ENCODE measurements around the gene RALGAPA1.
"Not testable (repeated sequence)": the region's sequence is repeated elsewhere in the genome, so short reads cannot be mapped to it uniquely, and the experiment has no call there.

The RALGAPA1 gene

DNA sequence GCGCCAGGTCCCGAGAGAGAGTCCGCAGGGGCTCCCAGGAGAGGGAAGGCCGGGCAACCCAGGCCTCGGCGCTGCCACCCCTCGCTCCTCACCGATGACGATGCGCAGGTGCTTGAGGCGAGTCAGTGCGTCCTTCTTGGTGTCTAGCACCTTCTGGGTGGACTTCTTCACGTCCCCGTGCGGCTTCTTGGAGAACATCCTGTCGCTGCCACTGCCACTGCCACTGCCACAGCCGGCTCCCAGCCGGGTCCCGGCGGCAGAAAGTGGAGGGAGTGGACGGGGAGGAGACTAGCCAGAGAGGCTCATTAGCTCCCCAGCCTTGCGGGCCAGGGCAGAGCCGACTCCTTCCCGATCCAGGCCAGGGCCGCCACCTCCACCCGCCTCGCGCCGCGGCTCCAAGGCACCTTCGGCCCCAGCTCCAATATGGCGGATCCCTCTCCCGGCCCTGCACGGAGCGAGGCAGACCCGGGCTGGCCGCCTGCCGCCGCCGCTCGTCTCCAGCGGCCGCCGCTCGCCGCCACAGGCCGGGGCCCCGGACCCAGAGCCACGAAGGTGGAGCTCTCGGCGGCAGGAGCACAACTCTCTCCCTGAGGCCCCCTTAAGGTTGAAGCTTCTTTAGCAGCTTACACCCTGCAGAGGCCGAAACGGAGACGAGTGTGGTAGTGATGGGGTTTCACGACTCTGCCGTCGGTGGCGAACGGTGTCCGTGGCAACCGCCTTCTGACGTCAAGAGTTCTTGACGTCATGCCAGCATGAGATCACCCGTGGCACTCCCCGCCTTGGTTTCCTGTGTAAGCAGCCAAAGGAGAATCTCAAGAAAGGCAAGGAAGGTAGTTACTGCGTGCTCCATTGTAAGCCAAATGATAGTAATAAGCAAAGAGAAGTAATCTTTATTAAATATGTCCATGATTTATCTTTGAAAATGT is at the start of gene RALGAPA1:
Gene RALGAPA1 (minus strand): TSS at position 658 of the 926 bp plus-strand sequence. CDS start 460 bp downstream, at position 198.
- Mint-ChIP-seq H3K4me3 (peak within 1 kb of the TSS; percentile 90), H3K4me1 (peaks cover 34% of the 10 kb centered on the region), H3K27ac (ENCODE audit: low read depth) (peak within 1 kb of the TSS; percentile 100), H3K36me3 (ENCODE audit: insufficient read depth) (peaks cover 19% of the 10 kb centered on the region)
- peak; percentile 91 to 96 for DNase-seq (ENCODE audit: low spot score in 2 of 2)
- not testable (repeated sequence) for H3K27me3 Mint-ChIP-seq, H3K9me3 Mint-ChIP-seq
- peak; percentile 92 for ATAC-seq (replicated peaks; ENCODE audit: extremely low read depth, poor library complexity, severe bottlenecking)

DNA sequence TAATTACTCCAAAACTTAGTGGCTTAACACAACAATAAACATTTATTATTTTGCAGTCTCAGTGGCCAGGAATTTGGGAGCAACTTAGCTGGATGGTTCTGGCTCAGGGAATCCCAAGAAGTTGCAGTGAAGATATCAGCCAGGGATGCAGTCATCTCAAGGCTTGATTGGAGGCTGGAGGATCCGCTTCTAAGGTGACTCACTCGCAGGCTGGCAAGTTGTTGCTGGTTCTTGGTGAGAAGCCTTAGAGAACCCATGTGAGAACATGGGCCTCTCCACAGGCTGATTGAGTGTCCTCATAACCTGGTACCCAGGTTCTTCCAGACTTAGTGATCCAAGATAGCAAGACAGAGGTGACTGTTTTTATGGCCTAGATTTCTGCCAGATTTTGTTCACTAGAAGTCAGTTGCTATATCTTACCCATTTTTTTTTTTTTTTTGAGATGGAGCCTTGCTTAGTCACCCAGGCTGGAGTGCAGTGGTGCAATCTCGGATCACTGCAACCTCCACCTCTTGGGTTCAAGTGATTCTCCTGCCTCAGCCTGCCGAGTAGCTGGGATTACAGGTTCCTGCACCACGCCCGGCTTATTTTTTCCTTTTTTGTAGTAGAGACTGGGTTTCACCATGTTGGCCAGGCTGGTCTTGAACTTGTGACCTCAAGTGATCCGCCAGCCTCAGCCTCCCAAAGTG is 49.6 kb upstream of the RALGAPA1 start:
- DNase-seq (ENCODE audit: low spot score in 2 of 2) (no peak), ATAC-seq (replicated peaks; ENCODE audit: extremely low read depth, poor library complexity, severe bottlenecking) (no peak)
- H3K27me3 Mint-ChIP-seq: no peaks in the 10 kb centered on the region
- no peaks in the 10 kb centered on the region for H3K9me3 Mint-ChIP-seq
- no peak overlapping the region for H3K27ac Mint-ChIP-seq (ENCODE audit: low read depth)
- no peak overlapping the region for H3K4me3 Mint-ChIP-seq
- H3K36me3 Mint-ChIP-seq (ENCODE audit: insufficient read depth): peaks cover 22% of the 10 kb centered on the region
- no peaks in the 10 kb centered on the region for H3K4me1 Mint-ChIP-seq

DNA sequence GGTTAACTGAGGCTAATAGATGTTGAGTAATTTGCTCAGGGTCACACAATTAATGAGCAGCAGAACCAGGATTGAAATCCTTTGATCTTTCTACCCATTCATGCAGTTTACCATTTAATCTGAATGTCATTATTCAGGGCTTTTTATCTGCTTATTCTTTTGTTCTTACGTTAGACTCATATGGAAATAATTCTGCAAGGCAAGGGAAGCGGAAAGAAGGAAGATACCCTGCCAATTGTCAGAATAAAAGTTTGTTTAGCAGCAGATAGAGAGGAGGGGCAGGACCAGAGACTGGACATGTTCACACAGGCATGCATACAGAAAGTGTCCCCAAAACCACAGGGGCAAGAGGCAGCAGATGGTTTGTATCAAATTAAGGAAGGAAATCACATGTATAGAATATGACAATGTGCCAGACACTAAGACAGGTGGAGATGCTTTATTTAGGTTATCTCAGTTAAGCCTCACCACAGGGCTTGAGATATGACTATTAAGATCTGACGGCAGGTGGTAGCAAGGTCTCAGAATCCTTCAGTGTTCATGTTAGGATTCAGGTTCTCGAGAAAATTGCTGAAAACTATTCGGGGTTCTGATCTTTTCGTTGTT is 46.9 kb upstream of the RALGAPA1 start:
- H3K9me3 Mint-ChIP-seq: no peaks in the 10 kb centered on the region
- no peak overlapping the region for H3K4me3 Mint-ChIP-seq
- no peaks in the 10 kb centered on the region for H3K27me3 Mint-ChIP-seq
- peaks cover 17% of the 10 kb centered on the region for H3K36me3 Mint-ChIP-seq (ENCODE audit: insufficient read depth)
- DNase-seq (ENCODE audit: low spot score in 2 of 2): no peak
- ATAC-seq (replicated peaks; ENCODE audit: extremely low read depth, poor library complexity, severe bottlenecking): no peak
- no peak overlapping the region for H3K27ac Mint-ChIP-seq (ENCODE audit: low read depth)
- H3K4me1 Mint-ChIP-seq: no peaks in the 10 kb centered on the region

DNA sequence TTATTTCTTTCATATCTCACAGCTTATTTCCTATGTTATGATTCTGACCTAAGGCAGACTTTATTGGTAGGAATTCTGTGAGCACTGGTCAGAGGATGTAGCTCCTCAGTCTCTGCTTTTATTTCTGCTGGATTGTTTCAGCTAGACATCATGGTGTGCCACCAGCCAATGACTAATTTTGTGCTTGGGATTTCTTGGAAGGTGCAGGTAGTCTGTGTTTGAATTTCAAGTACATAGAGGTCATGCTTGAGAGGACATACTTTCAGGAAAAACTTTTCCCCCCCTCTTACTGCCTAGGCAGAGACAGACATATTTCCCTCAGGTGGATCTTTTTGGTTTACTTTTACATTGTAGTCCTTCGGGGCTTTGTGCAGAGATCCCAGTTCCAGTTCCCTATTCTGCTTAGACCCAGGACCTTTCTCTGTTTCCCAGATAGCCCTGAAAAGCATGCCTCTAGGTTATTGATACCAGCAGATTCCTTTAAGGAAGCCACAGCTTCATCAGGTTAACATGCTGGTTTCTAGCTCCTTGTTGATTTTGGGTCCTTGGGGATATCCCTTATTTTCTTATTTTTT is 45.7 kb upstream of the RALGAPA1 start:
- H3K4me3 Mint-ChIP-seq: no peak overlapping the region
- no peak overlapping the region for H3K27ac Mint-ChIP-seq (ENCODE audit: low read depth)

DNA sequence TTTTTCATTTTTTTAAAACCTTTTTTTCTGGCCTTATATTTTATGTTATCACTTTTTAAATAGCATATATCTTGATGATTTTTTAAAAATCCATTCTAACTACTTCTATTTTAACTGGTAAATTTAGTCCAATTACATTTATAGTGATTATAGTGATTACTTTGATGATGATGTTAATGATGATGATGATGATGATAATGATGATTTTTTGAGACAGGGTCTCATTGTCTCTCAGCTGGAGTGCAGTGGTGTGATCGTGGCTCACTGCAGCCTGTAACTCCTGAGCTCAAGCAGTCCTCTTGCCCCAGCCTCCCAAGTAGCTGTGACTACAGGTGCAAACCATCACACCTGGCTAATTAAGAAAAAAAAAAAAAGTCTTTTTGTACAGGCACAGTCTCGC is 44.1 kb upstream of the RALGAPA1 start:
- H3K4me3 Mint-ChIP-seq: no peak overlapping the region

More for the DNA sequence above, 45.7 kb upstream of the RALGAPA1 start:
- Mint-ChIP-seq H3K4me1 (no peaks in the 10 kb centered on the region), H3K27me3 (no peaks in the 10 kb centered on the region), H3K9me3 (no peaks in the 10 kb centered on the region), H3K36me3 (ENCODE audit: insufficient read depth) (peaks cover 14% of the 10 kb centered on the region)
- ATAC-seq (replicated peaks; ENCODE audit: extremely low read depth, poor library complexity, severe bottlenecking) (no peak), DNase-seq (ENCODE audit: low spot score in 2 of 2) (no peak)

DNA sequence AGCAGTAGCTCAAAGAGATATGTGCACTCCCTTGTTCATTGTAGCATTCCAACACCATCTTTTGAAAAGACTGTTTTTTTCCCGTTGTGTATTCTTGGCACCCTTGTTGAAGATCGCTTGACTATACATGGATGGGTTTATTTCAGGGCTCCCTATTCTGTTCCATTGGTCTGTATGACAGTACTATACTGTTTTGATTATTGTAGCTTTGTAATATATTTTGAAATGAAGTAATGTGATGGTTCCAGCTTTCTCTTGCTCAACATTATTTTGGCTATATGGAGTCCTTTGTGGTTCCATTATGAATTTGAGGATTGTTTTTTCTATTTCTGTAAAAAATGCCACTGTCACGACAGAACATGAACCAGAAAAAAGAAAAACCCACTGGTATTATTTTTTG is 42.7 kb upstream of the RALGAPA1 start:
- DNase-seq (ENCODE audit: low spot score in 2 of 2) (no peak), ATAC-seq (replicated peaks; ENCODE audit: extremely low read depth, poor library complexity, severe bottlenecking) (no peak)
- H3K9me3 Mint-ChIP-seq: no peaks in the 10 kb centered on the region
- no peaks in the 10 kb centered on the region for H3K4me1 Mint-ChIP-seq
- H3K27ac Mint-ChIP-seq (ENCODE audit: low read depth): no peak overlapping the region
- H3K4me3 Mint-ChIP-seq: no peak overlapping the region
- H3K27me3 Mint-ChIP-seq: no peaks in the 10 kb centered on the region
- H3K36me3 Mint-ChIP-seq (ENCODE audit: insufficient read depth): peaks cover 7% of the 10 kb centered on the region

More for the DNA sequence above, 44.1 kb upstream of the RALGAPA1 start:
- Mint-ChIP-seq H3K9me3 (no peaks in the 10 kb centered on the region), H3K36me3 (ENCODE audit: insufficient read depth) (peaks cover 10% of the 10 kb centered on the region), H3K27me3 (no peaks in the 10 kb centered on the region), H3K4me1 (no peaks in the 10 kb centered on the region), H3K27ac (ENCODE audit: low read depth) (no peak overlapping the region)
- no peak for ATAC-seq (replicated peaks; ENCODE audit: extremely low read depth, poor library complexity, severe bottlenecking)
- no peak for DNase-seq (ENCODE audit: low spot score in 2 of 2)

DNA sequence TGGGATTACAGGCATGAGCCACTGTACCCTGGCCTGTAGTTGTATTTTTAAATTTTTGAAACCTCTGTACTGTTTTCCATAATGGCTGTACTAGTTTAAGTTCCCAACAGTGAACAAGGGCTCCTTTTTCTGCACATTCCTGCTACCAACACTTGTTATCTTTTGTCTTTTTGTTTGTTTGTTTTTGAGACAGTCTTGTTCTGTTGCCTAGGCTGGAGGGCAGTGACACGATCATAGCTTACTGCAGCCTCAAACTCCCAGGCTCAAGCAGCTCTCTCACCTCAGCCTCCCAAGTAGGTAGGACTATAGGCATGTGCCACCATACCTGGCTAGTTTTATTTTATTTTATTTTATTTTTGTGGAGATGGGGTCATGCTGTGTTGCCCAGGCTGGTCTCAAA is 40.0 kb upstream of the RALGAPA1 start:
- Mint-ChIP-seq H3K27me3 (no peaks in the 10 kb centered on the region), H3K4me3 (no peak overlapping the region), H3K36me3 (ENCODE audit: insufficient read depth) (peaks cover 11% of the 10 kb centered on the region), H3K27ac (ENCODE audit: low read depth) (no peak overlapping the region), H3K9me3 (no peaks in the 10 kb centered on the region), H3K4me1 (no peaks in the 10 kb centered on the region)
- no peak for ATAC-seq (replicated peaks; ENCODE audit: extremely low read depth, poor library complexity, severe bottlenecking)
- DNase-seq (ENCODE audit: low spot score in 2 of 2): no peak

DNA sequence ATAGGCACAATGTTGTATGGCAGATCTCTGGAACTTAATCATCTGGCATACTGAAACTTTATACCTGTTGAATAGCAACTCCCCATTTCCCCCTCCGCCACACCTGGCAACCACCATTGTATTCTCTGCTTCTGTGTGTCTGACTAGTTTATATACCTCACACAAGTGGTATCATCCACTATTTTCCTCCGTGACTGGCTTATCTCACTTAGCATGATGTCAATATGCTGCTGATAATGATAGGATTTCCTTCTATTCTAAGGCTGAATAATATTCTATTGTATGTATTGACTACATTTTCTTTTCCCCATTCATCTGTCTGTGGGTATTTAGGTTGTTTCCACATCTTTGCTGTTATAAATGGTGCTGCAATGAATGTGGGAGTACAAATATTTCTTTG is 38.5 kb upstream of the RALGAPA1 start:
- Mint-ChIP-seq H3K36me3 (ENCODE audit: insufficient read depth) (peaks cover 13% of the 10 kb centered on the region), H3K27ac (ENCODE audit: low read depth) (no peak overlapping the region), H3K4me1 (no peaks in the 10 kb centered on the region)

DNA sequence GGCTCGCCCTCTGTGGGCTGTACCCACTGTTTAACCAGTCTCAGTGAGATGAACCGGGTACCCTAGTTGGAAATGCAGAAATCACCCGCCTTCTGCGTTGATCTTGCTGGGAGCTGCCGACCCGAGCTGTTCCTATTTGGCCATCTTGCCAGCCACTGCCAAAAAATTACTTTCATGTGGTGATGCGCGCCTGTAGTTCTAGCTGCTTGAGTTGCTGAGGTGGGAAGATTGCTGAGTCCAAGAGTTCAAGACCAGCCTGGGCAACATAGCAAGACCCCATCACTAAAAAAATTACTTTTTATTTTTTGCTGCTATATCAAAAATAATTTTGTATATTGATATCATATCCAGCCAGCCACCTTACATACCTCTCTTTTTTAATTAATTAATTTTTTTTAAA is 35.4 kb upstream of the RALGAPA1 start:
- Mint-ChIP-seq H3K27ac (ENCODE audit: low read depth) (no peak overlapping the region), H3K27me3 (no peaks in the 10 kb centered on the region), H3K4me1 (no peaks in the 10 kb centered on the region), H3K36me3 (ENCODE audit: insufficient read depth) (peaks cover 20% of the 10 kb centered on the region), H3K9me3 (peaks cover 19% of the 10 kb centered on the region), H3K4me3 (no peak overlapping the region)
- DNase-seq (ENCODE audit: low spot score in 2 of 2) (no peak), ATAC-seq (replicated peaks; ENCODE audit: extremely low read depth, poor library complexity, severe bottlenecking) (no peak)

More for the DNA sequence above, 38.5 kb upstream of the RALGAPA1 start:
- Mint-ChIP-seq H3K9me3 (peaks cover 4% of the 10 kb centered on the region), H3K4me3 (no peak overlapping the region), H3K27me3 (no peaks in the 10 kb centered on the region)
- ATAC-seq (replicated peaks; ENCODE audit: extremely low read depth, poor library complexity, severe bottlenecking) (no peak), DNase-seq (ENCODE audit: low spot score in 2 of 2) (no peak)

DNA sequence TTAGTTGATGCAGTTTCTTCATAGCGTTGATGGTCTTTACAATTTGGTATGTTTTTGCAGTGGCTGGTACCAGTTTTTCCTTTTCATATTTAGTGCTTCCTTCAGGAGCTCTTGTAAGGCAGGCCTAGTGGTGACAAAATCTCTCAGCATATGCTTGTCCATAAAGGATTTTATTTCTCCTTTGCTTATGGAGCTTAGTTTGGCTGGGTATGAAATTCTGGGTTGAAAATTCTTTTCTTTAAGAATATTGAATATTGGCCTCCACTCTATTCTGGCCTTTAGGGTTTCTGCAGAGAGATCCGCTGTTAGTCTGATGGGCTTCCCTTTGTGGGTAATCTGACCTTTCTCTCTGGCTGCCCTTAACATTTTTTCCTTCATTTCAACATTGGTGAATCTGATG is 33.1 kb upstream of the RALGAPA1 start:
- ATAC-seq (replicated peaks; ENCODE audit: extremely low read depth, poor library complexity, severe bottlenecking): not testable (repeated sequence)
- peaks cover 26% of the 10 kb centered on the region for H3K36me3 Mint-ChIP-seq (ENCODE audit: insufficient read depth)

DNA sequence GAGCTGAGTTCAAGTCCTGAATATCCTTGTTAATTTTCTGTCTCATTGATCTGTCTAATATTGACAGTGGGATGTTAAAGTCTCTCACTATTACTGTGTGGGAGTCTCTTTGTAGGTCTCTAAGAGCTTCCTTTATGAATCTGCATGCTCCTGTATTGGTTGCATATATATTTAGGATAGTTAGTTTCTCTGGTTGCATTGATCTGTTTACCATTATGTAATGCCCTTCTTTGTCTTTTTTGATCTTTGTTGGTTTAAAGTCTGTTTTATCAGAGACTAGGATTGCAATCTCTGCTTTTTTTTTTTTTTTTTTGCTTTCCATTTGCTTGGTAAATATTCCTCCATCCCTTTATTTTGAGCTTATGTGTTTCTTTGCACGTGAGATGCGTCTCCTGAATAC is 32.6 kb upstream of the RALGAPA1 start:
- peaks cover 24% of the 10 kb centered on the region for H3K36me3 Mint-ChIP-seq (ENCODE audit: insufficient read depth)
- ATAC-seq (replicated peaks; ENCODE audit: extremely low read depth, poor library complexity, severe bottlenecking); H3K27ac Mint-ChIP-seq (ENCODE audit: low read depth); DNase-seq (ENCODE audit: low spot score in 2 of 2); H3K4me1 Mint-ChIP-seq; H3K4me3 Mint-ChIP-seq; H3K27me3 Mint-ChIP-seq: not testable (repeated sequence)
- H3K9me3 Mint-ChIP-seq: peaks cover 19% of the 10 kb centered on the region

More for the DNA sequence above, 33.1 kb upstream of the RALGAPA1 start:
- not testable (repeated sequence) for H3K4me1 Mint-ChIP-seq; H3K27ac Mint-ChIP-seq (ENCODE audit: low read depth); DNase-seq (ENCODE audit: low spot score in 2 of 2); H3K4me3 Mint-ChIP-seq; H3K27me3 Mint-ChIP-seq
- peaks cover 19% of the 10 kb centered on the region for H3K9me3 Mint-ChIP-seq

DNA sequence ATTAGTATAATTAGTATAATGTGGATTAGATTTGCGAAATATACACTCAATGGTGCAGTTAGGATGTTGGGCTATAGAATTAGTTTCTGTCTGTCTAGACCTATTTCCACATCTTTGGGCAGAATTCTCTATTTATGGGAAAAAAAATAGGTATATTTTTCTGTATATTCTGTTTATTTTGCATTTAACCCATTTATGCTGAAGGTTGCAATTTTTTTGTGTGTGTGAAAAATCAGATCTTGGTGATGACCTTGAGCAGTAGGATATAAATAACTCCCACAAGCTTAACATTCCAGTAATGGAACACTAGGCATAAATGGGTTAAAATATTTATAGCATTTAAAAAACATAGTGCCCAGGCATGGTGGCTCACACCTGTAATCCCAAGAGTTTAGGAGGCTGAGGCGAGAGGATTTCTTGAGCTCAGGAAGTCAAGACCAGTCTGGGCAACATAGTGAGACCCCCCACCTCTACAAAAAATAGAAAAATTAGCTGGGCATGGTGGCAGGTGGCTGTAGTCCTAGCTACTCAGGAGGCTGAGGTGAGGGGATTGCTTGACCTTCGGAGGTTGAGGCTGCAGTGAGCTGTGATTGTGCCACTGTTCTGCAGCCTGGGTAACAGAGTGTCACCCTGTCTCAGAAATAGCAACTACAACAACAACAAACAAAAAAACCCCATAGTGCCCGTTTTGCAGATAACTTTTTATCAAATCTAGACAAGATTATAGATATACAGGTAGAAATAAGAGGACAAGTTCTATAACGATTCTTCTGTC is 26.3 kb upstream of the RALGAPA1 start:
- Mint-ChIP-seq H3K4me1 (no peaks in the 10 kb centered on the region), H3K27ac (ENCODE audit: low read depth) (no peak overlapping the region), H3K36me3 (ENCODE audit: insufficient read depth) (peaks cover 15% of the 10 kb centered on the region), H3K9me3 (no peaks in the 10 kb centered on the region), H3K4me3 (no peak overlapping the region), H3K27me3 (no peaks in the 10 kb centered on the region)
- no peak for ATAC-seq (replicated peaks; ENCODE audit: extremely low read depth, poor library complexity, severe bottlenecking)
- DNase-seq (ENCODE audit: low spot score in 2 of 2): no peak
